Liver (tissue), 3 donors: Measurements from ENCODE around the gene CD300LB.

ENCODE experiments used
- ATF3 ChIP-seq: IDR thresholded peaks from 2 replicates; pipeline ENCODE4 v1.6.1; 2016; ENCODE audit warnings: antibody characterized with exemption
- EGR1 ChIP-seq, 2 donors: IDR thresholded peaks; 2 replicates each; pipeline ENCODE4 v1.6.1; 2016 to 2018; ENCODE audit warnings: antibody characterized with exemption in 2 of 2, low read depth in 2 of 2
- RAD21 ChIP-seq, 2 donors: IDR thresholded peaks; 2 replicates each; pipeline ENCODE4 v1.6.1; 2016; ENCODE audit warnings: antibody characterized with exemption in 2 of 2, mild to moderate bottlenecking in 2 of 2
- RXRA ChIP-seq, 2 donors: IDR thresholded peaks; 2 replicates each; pipeline ENCODE4 v1.6.1; 2017 to 2018; ENCODE audit warnings: antibody characterized with exemption in 2 of 2, mild to moderate bottlenecking in 1 of 2
- TAF1 ChIP-seq: conservative IDR thresholded peaks from 2 replicates; pipeline ENCODE4 v1.6.1; 2016; ENCODE audit warnings: antibody characterized with exemption, mild to moderate bottlenecking
- TF ChIP-seq, protein P1 (sequence below): fragments of 150-350 bp; IDR thresholded peaks from 2 replicates; pipeline ENCODE4 v1.5.1; 2017; ENCODE audit warnings: improper control_type of control experiment, low read depth, low read length; ENCODE audit not compliant: missing input control
- TF ChIP-seq, protein P2 (sequence below): IDR thresholded peaks from 2 replicates; pipeline ENCODE4 v1.6.1; 2016; ENCODE audit warnings: antibody characterized with exemption
- donor health status: healthy.
- donor health status: healthy.

DNA sequence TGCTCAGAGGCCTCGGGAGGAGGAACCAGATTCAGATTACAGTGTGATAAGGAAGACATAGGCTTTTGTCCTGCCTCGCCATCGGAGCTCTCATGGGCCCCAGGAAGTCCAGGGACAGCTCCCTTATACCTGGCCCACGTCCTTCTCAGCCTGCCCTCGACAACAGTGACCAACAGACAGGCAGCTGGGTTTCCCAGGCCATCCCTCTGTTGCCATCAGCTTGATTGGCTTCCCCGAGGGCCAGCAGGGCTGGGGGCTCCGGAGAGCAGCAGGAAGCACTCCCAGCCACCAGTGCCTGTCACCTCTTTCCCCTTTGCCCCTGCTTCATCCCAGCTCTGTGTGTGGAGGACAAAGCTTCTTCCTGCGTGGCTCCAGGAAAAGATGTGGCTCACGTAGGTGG is 47.2 kb downstream of the CD300LB start:
- TF ChIP-seq TAF1 (no peak), RXRA (IDR thresholded peaks at IDR 0.05) (no peak), RAD21 (IDR thresholded peaks at IDR 0.05) (no peak), ATF3 (no peak), EGR1 (IDR thresholded peaks at IDR 0.05; ENCODE audit: low read depth in 2 of 2) (no peak)
- TF ChIP-seq, protein P1, sequence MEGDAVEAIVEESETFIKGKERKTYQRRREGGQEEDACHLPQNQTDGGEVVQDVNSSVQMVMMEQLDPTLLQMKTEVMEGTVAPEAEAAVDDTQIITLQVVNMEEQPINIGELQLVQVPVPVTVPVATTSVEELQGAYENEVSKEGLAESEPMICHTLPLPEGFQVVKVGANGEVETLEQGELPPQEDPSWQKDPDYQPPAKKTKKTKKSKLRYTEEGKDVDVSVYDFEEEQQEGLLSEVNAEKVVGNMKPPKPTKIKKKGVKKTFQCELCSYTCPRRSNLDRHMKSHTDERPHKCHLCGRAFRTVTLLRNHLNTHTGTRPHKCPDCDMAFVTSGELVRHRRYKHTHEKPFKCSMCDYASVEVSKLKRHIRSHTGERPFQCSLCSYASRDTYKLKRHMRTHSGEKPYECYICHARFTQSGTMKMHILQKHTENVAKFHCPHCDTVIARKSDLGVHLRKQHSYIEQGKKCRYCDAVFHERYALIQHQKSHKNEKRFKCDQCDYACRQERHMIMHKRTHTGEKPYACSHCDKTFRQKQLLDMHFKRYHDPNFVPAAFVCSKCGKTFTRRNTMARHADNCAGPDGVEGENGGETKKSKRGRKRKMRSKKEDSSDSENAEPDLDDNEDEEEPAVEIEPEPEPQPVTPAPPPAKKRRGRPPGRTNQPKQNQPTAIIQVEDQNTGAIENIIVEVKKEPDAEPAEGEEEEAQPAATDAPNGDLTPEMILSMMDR: no peak
- TF ChIP-seq, protein P2, sequence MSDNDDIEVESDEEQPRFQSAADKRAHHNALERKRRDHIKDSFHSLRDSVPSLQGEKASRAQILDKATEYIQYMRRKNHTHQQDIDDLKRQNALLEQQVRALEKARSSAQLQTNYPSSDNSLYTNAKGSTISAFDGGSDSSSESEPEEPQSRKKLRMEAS: no peak
